HG03342 (cell line): ENCODE results near the gene UBN1.

Experiments
- ATAC-seq: cut with Tn5 transposase; IDR thresholded peaks from one replicate; pipeline ENCODE4 v1.9.1; 2021; ENCODE audit warnings: mild to moderate bottlenecking, moderate library complexity; ENCODE audit not compliant: unreplicated experiment

Gene UBN1

DNA sequence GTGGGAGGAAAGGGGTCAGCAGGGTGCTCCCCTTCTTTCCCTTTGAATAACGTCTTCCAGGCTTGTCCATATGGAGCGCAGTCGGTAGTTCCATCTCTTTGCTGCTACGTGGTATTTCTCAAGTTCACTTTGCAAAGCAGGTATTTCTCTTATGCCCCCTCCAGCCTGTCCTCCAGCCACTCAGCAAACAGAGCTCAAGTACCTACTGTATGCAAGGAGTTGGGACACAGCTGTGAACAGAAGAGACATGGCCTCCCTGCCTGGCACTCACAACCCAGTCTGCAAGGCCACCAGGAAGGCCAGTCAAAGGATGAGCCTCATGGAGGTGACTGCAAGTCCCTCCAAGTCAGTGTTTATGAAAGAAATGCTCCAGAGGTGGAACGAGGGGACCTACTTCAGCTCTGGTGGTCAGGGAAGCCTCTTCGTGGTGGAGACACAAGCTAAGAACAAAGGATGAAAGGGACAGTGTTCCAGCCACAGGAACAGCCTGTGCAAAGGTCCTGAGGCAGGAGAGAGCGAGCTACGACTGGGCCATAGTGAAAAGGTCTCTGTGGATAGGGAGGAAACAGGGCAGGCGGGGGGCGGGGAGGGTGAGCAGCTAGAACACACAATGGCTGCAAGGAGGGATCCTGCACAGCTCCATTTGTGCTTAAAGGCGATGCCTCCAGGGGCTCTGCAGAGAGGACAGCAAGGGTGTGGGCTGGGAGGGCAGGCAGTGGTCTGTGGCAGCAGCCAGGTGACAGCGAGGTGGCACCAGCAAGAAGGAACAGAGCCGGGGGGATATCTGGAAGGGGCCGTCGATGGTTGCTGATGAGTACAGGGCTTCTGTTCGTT, 57.0 kb downstream of the UBN1 start:
- no peak for ATAC-seq

DNA sequence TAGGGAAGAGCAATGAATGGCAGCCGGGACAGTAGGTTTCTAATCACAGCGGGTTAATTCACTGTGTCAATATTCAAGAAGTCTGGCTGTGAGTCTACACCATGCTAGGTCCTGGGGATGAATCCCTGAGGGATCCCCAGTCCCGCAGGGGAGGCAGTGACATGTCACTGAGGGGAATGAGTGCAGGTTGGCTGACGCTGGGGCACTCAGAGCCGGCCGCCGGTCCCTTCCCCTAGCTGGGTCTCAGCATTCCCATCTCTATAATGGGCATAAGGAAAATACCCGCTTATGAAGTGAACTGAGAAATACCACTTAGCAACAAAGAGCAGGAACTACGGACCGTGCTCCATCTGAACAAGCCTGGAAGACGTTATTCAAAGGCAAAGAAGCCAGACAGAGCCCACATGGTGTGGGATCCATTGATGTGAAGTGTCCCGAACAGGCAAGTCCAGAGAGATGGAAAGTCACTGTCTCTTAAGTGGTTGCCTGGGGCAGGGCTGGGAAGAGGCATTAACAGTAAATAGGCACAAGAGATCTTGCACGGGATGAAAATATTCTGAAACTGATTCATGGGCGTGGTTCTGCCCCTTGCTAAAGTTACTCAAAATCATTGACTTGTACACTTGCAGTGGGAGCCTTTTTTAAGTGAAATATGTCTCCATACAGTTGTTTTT, 57.8 kb downstream of the UBN1 start:
- no peak for ATAC-seq

DNA sequence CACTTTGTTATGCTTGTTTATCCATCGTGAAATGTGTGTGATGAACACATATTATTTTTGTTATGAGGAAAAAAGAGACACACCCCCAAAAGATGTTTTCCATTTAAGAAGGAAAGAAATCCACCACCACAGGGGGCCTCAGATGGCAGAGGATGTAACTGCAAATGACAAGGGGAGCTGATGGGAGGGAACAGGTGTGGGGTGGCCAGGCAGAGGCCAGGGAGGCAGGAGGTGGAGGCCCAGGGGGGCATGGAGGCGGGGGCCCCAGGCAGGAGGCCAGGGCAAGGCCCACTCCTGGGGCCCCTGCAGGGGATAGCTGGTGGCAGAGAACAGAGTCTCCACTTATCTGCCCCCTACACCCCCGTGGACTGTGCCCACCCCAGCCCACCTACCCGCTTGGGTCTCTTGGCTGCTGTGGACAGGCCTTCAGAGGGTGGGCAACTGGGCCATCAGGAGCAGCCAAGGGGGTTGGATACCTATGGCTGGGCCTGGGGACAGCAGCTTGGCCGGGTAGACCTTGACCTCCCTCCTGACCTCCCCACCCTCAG, 61.6 kb downstream of the UBN1 start:
- ATAC-seq, result no peak

DNA sequence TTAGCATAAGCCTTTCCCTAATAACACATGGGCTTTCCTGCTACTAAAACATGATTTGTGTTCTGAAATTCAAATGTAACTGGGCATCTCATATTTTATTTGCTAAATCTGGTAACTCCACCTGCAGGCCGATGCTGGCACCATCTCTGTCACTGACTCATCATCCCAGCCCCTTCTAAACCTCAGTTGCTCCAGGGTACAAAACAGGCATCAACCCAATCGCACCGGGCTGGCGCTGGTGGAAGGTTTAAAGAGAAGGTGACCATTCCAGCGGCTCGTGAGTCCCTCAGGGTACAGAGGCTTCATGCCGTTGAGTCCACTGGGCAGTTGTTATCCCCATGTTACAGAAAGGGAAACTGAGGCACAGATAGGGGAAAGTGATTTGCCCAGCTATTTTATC, 62.5 kb downstream of the UBN1 start:
- no peak for ATAC-seq

DNA sequence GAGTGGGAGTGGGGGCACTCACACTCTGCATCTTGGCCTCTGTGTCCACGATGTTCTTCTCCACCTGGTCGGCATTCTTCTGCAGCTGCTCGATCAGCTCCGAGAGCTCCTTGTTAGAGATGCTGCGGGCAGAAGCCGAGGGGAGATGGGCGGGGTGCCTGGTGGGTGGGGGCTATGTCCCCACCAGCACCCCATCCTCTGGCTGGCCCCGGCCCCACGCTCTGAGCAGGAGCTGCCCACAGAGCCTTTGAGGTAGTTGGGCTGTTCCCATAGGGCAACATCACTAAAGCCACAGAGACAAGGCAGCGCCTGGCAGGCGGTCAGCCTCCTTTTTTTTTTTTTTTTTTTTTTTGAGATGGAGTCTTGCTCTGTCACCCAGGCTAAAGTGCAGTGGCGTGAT, 63.5 kb downstream of the UBN1 start:
- no peak for ATAC-seq

DNA sequence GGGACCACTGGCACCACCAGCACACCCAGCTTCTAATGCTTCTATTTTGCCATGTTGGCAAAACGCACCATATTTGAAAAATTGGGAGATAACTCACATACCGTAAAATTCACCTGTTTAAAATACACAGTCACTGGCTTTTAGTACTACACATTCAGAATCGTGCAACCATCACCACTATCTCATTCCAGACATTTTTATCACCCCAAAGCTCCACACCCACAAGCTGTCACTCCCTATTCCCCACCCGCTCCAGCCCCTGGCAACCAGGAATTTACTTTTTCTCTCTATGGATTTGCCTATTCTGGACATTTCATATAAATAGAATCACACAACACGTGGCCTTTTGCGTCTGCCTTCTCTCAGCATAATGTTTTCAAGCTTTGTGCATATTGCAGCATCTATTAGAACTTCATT, 64.7 kb downstream of the UBN1 start:
- ATAC-seq, result no peak

DNA sequence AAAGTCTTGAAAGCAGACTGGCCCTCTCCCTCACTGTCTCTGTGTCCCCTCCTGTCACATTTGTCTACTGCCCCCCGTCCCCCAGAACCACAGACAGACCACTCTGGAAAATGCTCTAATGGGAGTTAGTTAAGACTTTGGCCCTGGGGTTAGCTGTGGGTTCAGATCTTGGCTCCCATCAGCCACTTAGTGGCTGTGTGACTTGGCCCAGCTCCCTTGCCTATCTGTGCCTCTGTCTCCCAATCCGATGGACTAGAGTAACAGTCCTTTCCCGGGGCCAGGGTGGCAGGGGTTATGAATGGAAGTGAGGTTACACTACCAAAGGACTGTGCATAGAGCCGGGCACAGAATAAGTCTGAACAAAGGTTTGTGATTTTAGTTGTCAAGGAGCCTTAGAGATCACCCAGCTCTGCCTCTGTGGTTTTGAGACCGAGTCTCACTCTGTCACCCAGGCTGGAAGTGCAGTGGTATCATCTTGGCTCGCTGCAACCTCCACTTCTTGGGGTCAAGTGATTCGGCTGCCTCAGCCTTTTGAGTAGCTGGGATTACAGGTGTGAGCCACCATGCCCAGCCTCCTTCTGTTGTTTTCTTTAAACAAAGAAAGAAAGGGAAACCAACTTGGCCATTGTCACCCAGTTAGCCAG, 66.0 kb downstream of the UBN1 start:
- ATAC-seq, result no peak

DNA sequence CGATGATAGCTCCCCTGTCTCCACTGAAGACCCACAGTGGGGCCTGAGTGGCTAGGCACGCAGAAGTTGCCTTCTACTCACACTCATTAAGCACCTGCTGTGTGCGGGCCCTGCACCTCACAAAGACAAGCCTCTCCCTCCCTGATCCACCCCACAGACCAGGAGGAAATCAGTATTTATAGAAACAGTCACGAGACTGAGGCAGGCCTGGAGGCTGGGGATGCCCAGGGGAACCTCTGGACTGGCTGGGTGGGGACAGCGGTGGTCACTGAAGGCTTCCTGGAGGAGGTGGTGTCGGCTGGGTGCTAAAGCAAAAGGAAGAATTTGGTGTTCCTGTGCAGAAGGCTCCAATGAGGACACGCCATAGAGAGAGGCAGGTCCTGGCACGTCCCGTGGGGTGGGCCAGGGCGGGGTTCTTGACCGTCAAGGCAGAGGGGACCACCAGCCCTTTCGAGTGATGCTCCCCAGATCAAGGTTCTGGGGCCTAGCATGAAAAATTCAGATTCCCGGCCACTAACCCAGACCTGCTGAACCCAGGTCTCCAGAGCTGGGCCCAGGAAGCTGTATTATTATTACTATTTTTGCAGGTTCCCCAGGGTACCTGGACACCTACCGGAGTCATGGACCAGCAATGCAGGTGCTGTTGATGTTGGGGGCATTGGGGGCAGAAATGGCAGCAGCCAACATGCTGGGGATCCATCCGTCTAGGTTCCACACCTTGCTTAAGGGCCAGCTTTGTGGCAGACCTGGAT, 66.7 kb downstream of the UBN1 start:
- no peak for ATAC-seq

DNA sequence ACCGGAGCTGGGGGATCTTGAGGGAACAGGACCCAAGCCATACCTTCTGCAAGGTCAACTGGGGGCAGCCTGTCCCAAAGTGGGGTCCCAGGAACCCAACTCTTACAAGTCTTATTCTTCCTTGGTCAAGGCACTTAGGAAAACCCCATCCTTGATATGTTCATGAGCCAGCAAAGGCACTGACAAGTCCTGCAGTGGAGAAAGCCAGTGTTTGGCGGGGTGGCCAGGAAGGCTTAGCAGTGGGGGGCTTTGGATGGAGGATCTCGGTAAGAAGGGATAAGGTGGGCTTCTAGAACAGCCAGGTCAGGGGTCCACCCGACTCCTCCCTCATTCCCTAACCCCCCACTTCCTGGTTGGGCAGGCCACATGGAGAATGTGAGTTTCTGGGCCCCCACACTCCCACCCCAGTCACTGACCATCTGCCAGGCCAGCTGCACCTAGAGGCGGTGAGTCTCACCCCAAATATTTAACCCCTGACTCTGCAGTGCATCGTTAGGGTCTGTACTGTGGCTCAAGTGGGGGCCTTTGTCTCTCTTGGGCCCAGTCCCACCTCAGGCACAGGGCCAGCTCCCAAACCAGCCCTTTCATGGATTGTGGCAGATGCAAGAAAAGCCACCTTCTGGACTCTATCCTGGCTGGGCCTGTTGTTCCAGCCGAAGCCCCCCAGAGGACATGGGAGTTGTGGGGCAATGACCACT, 67.4 kb downstream of the UBN1 start:
- ATAC-seq, result no peak

DNA sequence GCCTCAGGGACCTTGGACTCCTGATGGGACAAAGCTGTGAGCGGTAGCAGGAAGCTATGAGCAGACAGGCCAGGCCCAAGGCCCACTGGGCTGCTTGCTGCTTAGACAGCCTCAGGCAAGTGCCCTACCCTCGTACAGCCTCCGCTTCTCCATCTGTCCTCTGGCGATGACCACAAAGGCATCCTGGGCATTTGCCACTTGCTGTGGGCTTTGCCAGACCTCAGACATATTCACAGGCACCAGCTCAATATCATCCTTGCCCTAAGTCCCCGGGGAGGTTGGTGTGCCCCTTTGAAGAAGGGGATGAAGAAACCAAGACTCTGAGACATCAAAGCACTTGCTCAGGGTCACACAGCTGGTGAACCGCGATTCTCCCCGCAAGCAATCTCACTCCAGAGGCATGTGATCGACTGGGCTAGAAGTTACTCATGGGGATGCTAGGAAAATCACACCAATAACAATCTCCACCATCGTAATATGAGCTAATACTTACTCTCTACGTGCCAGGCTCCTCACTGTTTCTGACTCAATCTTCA, 68.0 kb downstream of the UBN1 start:
- ATAC-seq, result no peak

DNA sequence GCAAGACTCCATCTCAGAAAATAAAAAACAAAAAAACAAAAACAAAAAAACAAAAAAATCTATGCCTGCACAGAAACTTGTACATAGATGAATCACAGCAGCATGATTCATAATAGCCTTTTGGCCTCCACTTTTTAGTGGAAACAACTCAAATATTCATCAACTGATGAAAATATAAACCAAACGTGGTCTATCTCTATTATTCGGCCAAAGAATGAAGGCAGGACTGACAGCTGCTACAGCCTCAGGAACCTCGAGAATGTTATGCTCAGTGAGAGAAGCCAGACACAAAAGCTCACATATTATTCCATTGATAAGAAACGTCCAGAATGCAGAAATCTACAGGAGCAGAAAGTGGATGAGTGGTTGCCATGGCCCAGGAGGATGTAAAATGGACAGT, 69.8 kb downstream of the UBN1 start:
- no peak for ATAC-seq

DNA sequence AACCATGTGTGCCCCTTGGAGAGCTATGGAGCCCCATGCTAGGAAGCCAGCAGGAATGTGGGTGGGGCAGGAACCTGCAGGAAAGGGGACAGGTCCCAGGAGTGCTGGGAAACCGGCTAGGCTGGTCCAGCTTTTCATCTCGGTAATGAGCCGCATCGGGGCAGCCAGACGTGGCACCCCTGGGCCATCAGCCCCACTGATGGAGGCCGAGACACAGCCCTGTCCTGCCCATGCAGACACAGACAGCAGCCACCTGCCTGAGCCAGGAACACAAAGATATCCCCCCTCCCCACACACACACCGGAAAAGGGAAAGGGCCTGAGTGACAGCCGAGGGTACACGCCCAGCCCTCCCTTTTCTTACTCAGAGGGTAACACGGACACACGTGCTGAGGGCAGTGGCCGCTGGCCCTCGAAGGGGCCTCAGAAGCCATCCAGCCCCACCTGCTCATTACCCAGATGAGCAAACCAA, 71.5 kb downstream of the UBN1 start:
- ATAC-seq, result no peak

DNA sequence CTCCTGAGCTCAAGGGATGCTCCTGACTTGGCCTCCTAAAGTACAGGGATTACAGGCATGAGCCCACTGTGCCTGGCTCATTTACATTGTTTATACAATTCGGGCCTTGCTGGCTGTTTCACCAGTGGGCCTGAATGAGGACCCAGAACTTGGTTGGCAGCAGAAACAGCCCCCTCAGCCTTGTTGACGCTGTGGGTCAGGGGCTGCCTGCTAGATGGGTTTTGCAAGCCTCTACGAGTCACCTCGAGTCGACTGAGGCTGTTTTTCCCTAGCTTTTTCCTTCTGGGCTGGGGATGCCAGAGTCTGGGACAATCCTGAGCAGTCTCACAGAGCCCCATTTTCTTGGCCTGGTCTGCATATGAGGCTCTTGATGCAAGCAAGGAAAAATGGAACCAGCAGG, 73.5 kb downstream of the UBN1 start:
- no peak for ATAC-seq

DNA sequence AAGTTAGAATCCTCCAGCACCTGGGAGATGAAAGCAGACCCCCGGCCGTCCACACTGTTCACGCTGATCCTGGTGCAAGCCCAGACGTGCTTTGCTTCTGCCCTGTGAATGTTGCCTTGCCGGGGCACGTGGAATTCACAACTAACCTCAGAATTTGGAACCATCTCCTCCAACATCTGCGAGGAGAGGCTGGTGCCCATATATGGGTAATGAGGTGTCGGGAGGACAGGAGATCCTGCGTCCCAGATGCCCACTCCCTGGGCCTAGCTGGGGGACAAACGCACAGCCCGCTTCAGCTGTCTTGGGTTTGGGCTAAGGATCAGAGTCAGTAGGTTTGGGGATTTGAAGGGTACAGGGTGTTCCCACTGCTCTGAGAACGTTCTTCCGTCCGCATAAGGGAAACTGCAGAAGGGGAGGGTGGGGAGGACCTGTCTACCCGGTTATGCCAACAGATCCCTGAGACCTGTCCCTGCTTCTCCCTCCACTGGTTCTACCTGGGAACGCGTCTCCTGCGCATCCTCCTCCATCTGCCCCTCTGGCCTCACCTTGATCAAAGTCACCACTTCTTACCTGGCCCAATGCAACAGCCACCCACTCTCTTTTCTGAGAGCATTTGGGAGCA, 75.6 kb downstream of the UBN1 start:
- ATAC-seq, result no peak

DNA sequence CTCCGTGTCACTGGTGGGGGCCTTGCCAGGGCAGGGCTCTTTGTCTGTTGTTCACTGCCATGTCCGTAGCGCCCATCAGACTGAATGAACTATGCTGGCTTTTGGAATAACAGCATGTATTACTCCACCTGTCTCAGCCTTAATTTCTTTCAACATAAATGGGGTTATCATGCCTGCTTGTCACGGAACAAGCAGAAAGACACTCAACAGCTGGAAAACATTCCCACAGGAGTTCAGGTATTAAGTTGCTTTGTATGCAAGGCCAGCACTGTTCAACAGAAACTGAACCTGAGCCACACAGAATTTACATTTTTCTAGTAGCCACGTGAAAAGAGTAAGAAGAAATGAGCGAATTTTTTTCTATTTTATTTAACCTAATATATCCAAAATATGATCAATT, 76.6 kb downstream of the UBN1 start:
- no peak for ATAC-seq

DNA sequence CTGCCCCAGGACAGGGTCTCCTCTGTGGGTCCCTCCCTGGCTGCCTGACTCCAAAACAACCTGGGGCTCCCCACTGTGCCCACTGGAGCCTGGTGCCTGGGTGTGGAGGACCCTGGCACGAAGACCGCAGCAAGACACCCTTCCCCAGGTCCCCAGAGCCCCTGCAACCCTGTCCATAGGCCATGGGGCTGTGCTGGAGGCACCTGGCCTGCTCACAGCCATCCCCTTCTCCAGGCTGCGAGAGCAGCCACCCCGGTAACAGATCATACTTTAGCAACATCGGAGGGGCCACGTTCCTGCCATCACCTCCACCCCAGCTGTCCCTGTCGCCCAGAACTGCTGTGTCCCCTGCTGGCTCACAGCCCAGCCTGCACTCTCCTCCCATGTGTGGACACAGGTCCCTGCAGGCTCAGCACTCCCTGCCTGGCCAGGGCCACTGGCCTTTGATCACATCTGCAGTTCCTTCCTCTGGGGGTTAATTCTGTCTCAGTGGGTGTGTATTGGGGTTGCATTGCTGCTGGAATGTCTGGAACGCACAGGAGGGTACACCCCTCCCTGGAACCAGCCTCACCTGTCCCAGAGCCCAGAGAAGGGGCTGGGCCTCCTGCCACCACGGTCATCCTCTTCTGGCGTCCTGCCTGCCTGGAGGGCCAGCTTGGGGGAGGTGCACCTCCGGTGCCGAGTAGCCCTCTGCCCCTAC, 77.5 kb downstream of the UBN1 start:
- no peak for ATAC-seq

DNA sequence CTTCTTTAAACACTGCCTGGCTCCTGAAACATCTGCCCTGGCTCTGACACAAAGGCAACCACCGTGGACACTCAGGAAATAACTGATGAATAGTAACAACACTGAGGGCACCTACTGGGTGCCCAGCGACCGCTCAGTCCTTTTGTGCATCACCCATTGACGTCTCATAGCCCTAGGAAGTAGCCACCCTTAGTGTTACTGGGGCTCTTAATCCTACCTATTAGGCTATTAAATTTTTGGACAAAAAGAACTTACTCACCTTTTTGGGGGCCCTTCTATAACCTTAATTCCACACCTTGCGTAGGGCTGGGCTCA, 78.0 kb downstream of the UBN1 start:
- ATAC-seq, result no peak

DNA sequence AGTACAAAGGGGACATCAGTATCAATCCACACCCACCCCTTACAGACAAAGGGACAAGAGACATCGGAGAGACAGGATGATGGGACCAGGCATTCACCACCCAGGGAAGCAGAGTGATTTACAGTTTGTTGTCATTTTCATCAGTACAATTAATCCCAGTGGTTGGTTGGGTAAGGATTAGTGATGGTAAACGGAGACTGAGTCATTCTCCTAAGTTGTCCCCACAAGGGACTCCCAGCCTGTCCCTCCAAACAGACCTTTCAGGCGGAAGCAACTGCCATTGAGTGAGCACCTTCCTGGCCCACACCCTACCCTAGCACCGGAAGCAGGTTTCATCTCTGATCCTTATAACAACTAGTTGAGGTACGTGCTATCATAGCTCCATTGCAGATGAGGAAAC, 78.5 kb downstream of the UBN1 start:
- no peak for ATAC-seq

DNA sequence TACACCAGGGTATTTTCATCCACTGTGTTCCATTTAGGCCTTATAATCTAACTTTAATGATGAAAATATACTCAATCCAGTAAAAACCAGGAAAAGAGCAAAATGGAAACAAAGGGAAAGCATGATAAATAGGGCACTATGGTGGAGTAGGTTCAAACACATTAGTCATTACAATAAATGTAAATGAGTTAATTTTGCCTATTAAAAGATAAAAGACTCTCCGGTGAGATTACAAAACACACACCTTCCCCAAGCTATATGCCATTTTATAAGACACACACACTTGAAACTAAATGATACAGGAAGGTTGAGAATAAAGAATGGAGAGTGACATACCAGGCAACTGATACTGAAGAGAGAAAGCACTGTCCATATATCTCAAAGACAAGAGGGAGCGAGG, 79.6 kb downstream of the UBN1 start:
- ATAC-seq, result no peak
